ENCODE results near the gene MYBPC1. TPM values are rescaled to one million over a fixed set of nuclear protein-coding genes. Genes with fewer than 3 reads are reported as not detected.

MYBPC1 gene
- total RNA-seq, 1 experiment from 2014 or later = 0.49 TPM

DNA sequence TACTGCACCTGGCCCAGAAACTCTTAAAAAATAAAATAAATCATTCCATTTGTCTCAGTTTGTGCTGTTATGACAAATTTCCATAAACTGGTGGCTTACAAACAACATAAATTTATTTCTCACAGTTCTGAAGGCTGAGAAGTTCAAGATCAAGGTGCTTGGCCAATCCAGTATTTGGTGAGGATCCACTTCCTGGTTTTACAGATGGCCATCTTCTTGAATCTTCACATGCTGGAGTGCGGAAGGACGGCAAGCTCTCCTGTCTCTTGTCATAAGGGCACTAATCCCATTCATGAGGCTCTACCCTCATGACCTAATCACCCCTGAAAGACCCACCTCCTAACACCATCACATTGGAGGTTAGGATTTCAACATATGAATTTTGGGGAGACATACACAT, 29.9 kb upstream of the MYBPC1 start:
- intact Hi-C loops (cut with micrococcal nuclease; ENCODE audit: unreplicated experiment) = no loop called here
- POLR2A ChIA-PET (ENCODE audit: low non-redundant PET) = no interaction called here
- DNase-seq (ENCODE audit: low spot score) = peak; percentile 11
- CTCF ChIA-PET = interaction anchor here (0.6 kb wide), 1 partner anchor 393 kb away, joined by 3 read pairs; no protein-coding TSS in a partner anchor
- no TSS peak for BruUV-seq (replicated peaks)
- Histone ChIP-seq H3K27ac (ENCODE audit: low read depth, low read length, poor library complexity, severe bottlenecking) (no peak overlapping the region), H3K9me3 (ENCODE audit: low read depth, low read length, poor library complexity, severe bottlenecking) (no peaks in the 10 kb centered on the region), H3K4me1 (ENCODE audit: insufficient read depth, low read length, poor library complexity, severe bottlenecking) (no peaks in the 10 kb centered on the region), H3K27me3 (replicated peaks; ENCODE audit: insufficient read depth, low read depth, low read length, poor library complexity) (no peaks in the 10 kb centered on the region), H3K4me3 (ENCODE audit: low read depth, low read length, poor library complexity, severe bottlenecking) (no peak overlapping the region), H3K36me3 (ENCODE audit: insufficient read depth, low read length, poor library complexity, severe bottlenecking) (no peaks in the 10 kb centered on the region)
- TF ChIP-seq, protein P1, sequence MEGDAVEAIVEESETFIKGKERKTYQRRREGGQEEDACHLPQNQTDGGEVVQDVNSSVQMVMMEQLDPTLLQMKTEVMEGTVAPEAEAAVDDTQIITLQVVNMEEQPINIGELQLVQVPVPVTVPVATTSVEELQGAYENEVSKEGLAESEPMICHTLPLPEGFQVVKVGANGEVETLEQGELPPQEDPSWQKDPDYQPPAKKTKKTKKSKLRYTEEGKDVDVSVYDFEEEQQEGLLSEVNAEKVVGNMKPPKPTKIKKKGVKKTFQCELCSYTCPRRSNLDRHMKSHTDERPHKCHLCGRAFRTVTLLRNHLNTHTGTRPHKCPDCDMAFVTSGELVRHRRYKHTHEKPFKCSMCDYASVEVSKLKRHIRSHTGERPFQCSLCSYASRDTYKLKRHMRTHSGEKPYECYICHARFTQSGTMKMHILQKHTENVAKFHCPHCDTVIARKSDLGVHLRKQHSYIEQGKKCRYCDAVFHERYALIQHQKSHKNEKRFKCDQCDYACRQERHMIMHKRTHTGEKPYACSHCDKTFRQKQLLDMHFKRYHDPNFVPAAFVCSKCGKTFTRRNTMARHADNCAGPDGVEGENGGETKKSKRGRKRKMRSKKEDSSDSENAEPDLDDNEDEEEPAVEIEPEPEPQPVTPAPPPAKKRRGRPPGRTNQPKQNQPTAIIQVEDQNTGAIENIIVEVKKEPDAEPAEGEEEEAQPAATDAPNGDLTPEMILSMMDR (conservative IDR thresholded peaks at IDR 0.05; ENCODE audit: low read depth, low read length) = no peak
- no peak for TF ChIP-seq EZH2 (IDR thresholded peaks at IDR 0.05; ENCODE audit: borderline replicate concordance, low read depth, low read length, poor library complexity, severe bottlenecking)

DNA sequence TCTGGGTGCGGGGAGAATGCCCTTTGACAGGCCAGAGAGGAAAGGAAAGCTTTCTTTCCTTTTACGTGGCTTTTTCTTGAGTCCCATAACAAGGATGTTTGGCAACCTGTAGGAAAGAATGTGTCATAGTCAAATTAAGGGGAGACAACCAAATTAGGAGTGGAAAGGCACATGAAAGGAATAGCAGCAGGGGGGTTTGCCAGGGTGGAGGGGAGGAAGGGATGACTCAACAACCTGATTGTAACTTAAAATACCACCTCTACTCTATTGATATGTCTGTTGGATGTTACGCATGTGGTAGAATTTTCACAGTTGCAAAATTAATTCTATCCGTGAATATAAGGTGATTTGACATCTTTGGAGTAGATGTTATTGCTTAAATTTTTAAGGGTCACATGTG, 28.5 kb upstream of the MYBPC1 start:
- Histone ChIP-seq H3K27me3 (replicated peaks; ENCODE audit: insufficient read depth, low read depth, low read length, poor library complexity) (no peaks in the 10 kb centered on the region), H3K36me3 (ENCODE audit: insufficient read depth, low read length, poor library complexity, severe bottlenecking) (no peaks in the 10 kb centered on the region), H3K9me3 (ENCODE audit: low read depth, low read length, poor library complexity, severe bottlenecking) (no peaks in the 10 kb centered on the region), H3K4me1 (ENCODE audit: insufficient read depth, low read length, poor library complexity, severe bottlenecking) (peaks cover 4% of the 10 kb centered on the region), H3K4me3 (ENCODE audit: low read depth, low read length, poor library complexity, severe bottlenecking) (no peak overlapping the region), H3K27ac (ENCODE audit: low read depth, low read length, poor library complexity, severe bottlenecking) (no peak overlapping the region)
- ChIA-PET CTCF (no interaction called here), POLR2A (ENCODE audit: low non-redundant PET) (no interaction called here)
- TF ChIP-seq, protein P1 (conservative IDR thresholded peaks at IDR 0.05; ENCODE audit: low read depth, low read length) = no peak
- TF ChIP-seq EZH2 (IDR thresholded peaks at IDR 0.05; ENCODE audit: borderline replicate concordance, low read depth, low read length, poor library complexity, severe bottlenecking) = no peak
- intact Hi-C loops (cut with micrococcal nuclease; ENCODE audit: unreplicated experiment) = no loop called here
- no TSS peak for BruUV-seq (replicated peaks)
- peak; percentile 38 for DNase-seq (ENCODE audit: low spot score)

DNA sequence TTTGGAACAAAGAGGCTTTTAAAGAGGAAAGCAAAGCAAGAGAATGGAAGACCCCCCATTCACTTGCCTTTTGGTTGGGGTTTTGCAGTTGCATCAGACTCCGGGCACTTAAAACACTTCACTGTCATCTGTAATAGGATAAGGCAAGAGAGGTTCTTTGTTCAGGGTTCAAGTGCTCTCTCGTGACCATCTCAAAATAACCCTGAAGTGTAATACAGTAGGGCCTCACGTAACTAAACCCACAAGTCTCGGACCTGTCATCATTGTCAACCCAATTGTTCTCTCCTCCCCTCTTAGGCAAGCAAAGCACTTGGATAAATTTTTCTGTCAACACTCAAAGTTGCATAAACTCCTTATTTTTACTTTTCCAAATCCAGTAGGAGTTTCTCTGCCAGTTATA, 26.9 kb upstream of the MYBPC1 start:
- no peak overlapping the region for H3K27ac ChIP-seq (ENCODE audit: low read depth, low read length, poor library complexity, severe bottlenecking)
- TF ChIP-seq, protein P1 (conservative IDR thresholded peaks at IDR 0.05; ENCODE audit: low read depth, low read length) = no peak
- TF ChIP-seq EZH2 (IDR thresholded peaks at IDR 0.05; ENCODE audit: borderline replicate concordance, low read depth, low read length, poor library complexity, severe bottlenecking) = no peak
- ChIA-PET CTCF (no interaction called here), POLR2A (ENCODE audit: low non-redundant PET) (no interaction called here)
- H3K4me1 ChIP-seq (ENCODE audit: insufficient read depth, low read length, poor library complexity, severe bottlenecking) = peaks cover 4% of the 10 kb centered on the region
- BruUV-seq (replicated peaks) = no TSS peak
- H3K36me3 ChIP-seq (ENCODE audit: insufficient read depth, low read length, poor library complexity, severe bottlenecking) = no peaks in the 10 kb centered on the region
- no peak overlapping the region for H3K4me3 ChIP-seq (ENCODE audit: low read depth, low read length, poor library complexity, severe bottlenecking)
- DNase-seq (ENCODE audit: low spot score) = no peak
- intact Hi-C loops (cut with micrococcal nuclease; ENCODE audit: unreplicated experiment) = no loop called here
- no peaks in the 10 kb centered on the region for H3K27me3 ChIP-seq (replicated peaks; ENCODE audit: insufficient read depth, low read depth, low read length, poor library complexity)
- H3K9me3 ChIP-seq (ENCODE audit: low read depth, low read length, poor library complexity, severe bottlenecking) = no peaks in the 10 kb centered on the region
